ENCODE measurements around the gene TTC1.

GRCh38 chr5:160029004-160029403 lies 20.1 kb downstream of the TTC1 start:
- TF ChIP-seq MAFG (tag; conservative IDR thresholded peaks at IDR 0.05) (no peak), CTCF (IDR thresholded peaks at IDR 0.05 in 2 of 3, conservative IDR thresholded peaks at IDR 0.05 in 1 of 3; ENCODE audit: insufficient read depth in 2 of 3, low read depth in 1 of 3, low read length in 3 of 3) (no peak), ZNF780A (CRISPR knock-in tag; IDR thresholded peaks at IDR 0.05) (no peak), SFPQ (IDR thresholded peaks at IDR 0.05; ENCODE audit: low read depth, low read length) (no peak)

Data from K562 (cell line).